GM23248 (cell line): Measurements from ENCODE around the gene DUSP22. TPM values are rescaled to one million over a fixed set of nuclear protein-coding genes. Genes with fewer than 3 reads are reported as not detected.

Experiments
- DNase-seq: peaks from one replicate; pipeline ENCODE4 v3.0.0-alpha.2; 2015
- H2AFZ ChIP-seq: fragments of 200-600 bp; sonication (generic); 2 replicates; pipeline ENCODE4 v1.6.1; 2016; ENCODE audit warnings: antibody characterized with exemption
- H3F3A ChIP-seq: fragments of 200-600 bp; sonication (generic); 2 replicates; pipeline ENCODE4 v1.6.1; 2016; ENCODE audit warnings: mild to moderate bottlenecking, antibody characterized with exemption, mixed run types; ENCODE audit not compliant: insufficient read depth
- H3K27ac ChIP-seq: fragments of 200-600 bp; sonication (generic); 2 replicates; pipeline ENCODE4 v1.5.1; 2016; ENCODE audit warnings: mild to moderate bottlenecking
- H3K27me3 ChIP-seq: fragments of 200-600 bp; sonication (generic); replicated peaks from 2 replicates; pipeline ENCODE4 v1.6.1; 2016; ENCODE audit warnings: mild to moderate bottlenecking; ENCODE audit not compliant: insufficient read depth
- H3K36me3 ChIP-seq: fragments of 200-600 bp; sonication (generic); 2 replicates; pipeline ENCODE4 v1.6.1; 2016; ENCODE audit warnings: low read depth, mild to moderate bottlenecking
- H3K4me1 ChIP-seq: fragments of 200-600 bp; sonication (generic); 2 replicates; pipeline ENCODE4 v1.6.1; 2016; ENCODE audit warnings: mild to moderate bottlenecking; ENCODE audit not compliant: insufficient read depth
- H3K4me2 ChIP-seq: fragments of 200-600 bp; sonication (generic); one replicate; pipeline ENCODE4 v1.6.1; 2016; ENCODE audit warnings: mild to moderate bottlenecking; ENCODE audit not compliant: unreplicated experiment
- H3K4me3 ChIP-seq: fragments of 200-600 bp; sonication (generic); 2 replicates; pipeline ENCODE4 v1.5.1; 2016; ENCODE audit warnings: mild to moderate bottlenecking
- H3K79me2 ChIP-seq: fragments of 200-600 bp; sonication (generic); 2 replicates; pipeline ENCODE4 v1.6.1; 2016; ENCODE audit warnings: mild to moderate bottlenecking; ENCODE audit not compliant: insufficient read depth
- H3K9ac ChIP-seq: fragments of 200-600 bp; sonication (generic); 2 replicates; pipeline ENCODE4 v1.6.1; 2016; ENCODE audit warnings: mild to moderate bottlenecking
- H3K9me2 ChIP-seq: fragments of 200-600 bp; sonication (generic); 2 replicates; pipeline ENCODE4 v1.6.1; 2016; ENCODE audit warnings: mixed run types, mild to moderate bottlenecking, moderate library complexity; ENCODE audit not compliant: insufficient read depth
- H3K9me3 ChIP-seq: fragments of 200-600 bp; sonication (generic); one replicate; pipeline ENCODE4 v1.6.1; 2017; ENCODE audit warnings: low read depth
- H4K20me1 ChIP-seq: fragments of 200-600 bp; sonication (generic); 2 replicates; pipeline ENCODE4 v1.6.0; 2016; ENCODE audit not compliant: insufficient read depth
- EZH2 ChIP-seq: fragments of 200-600 bp; sonication (generic); IDR thresholded peaks from 2 replicates; pipeline ENCODE4 v1.6.1; 2018; ENCODE audit warnings: antibody characterized with exemption, mild to moderate bottlenecking; ENCODE audit not compliant: insufficient read depth, poor library complexity, severe bottlenecking
- EZH2phosphoT487 ChIP-seq: fragments of 200-600 bp; sonication (generic); IDR thresholded peaks from 2 replicates; pipeline ENCODE4 v1.6.1; 2018; ENCODE audit warnings: antibody characterized with exemption, moderate library complexity, mild to moderate bottlenecking, low read depth; ENCODE audit not compliant: insufficient read depth
- WGBS, 2 experiments: methylation state at CpG; one replicate each; pipeline ENCODE4 v1.1.6; 2015 to 2017; ENCODE audit warnings: low lambda C conversion rate in 2 of 2, low coverage in 1 of 2; ENCODE audit errors: missing lambda C conversion rate in 2 of 2; 5-methylcytosine and 5-hydroxymethylcytosine counted together
- in situ Hi-C: fragments of 300-500 bp; cut with MboI; formaldehyde crosslinking; loops from 2 replicates; pipeline ENCODE4 v1.15.0; 2020
- polyA plus RNA-seq: library from polyadenylated mRNA; unstranded; fragments of >200 nt; fragmentation: Nextera tagmentation; extraction: Ambion mirVana; gene quantifications from 2 replicates; pipeline ENCODE4 v1.2.1, GENCODE V29; 2016
- total RNA-seq: library from RNA; depleted of rRNA; stranded (reverse); fragments of >200 nt; shearing (Covaris generic); gene quantifications from 2 replicates; pipeline ENCODE4 v1.2.3, GENCODE V29; 2014

The DUSP22 gene
- total and polyA plus RNA-seq, 2 experiments from 2014 or later, result 12.4 to 15.7 TPM

- Histone ChIP-seq H3K27me3 (no peaks in the 10 kb centered on the region), H3F3A (no peaks in the 10 kb centered on the region), H2AFZ (no peak overlapping the region), H4K20me1 (no peaks in the 10 kb centered on the region), H3K9me2 (no peaks in the 10 kb centered on the region), H3K4me1 (no peaks in the 10 kb centered on the region), H3K4me2 (no peak overlapping the region), H3K4me3 (no peak overlapping the region), H3K27ac (no peak overlapping the region), H3K9me3 (no peaks in the 10 kb centered on the region), H3K9ac (no peak overlapping the region), H3K79me2 (no peaks in the 10 kb centered on the region), H3K36me3 (no peaks in the 10 kb centered on the region)
- TF ChIP-seq EZH2phosphoT487, result no peak
- no peak for TF ChIP-seq EZH2
- WGBS, 2 experiments, result 33 to 39% methylated on average over 3 of the region's 3 CpGs
- no peak for DNase-seq
- in situ Hi-C loops, result no loop called here
These were observed 29.4 kb downstream of the DUSP22 start for GRCh38 chr6:321536-322258.

- Histone ChIP-seq H3K27ac (no peak overlapping the region), H3K4me2 (no peak overlapping the region), H3K27me3 (no peaks in the 10 kb centered on the region), H3K4me3 (no peak overlapping the region), H4K20me1 (no peaks in the 10 kb centered on the region), H3F3A (no peaks in the 10 kb centered on the region), H2AFZ (no peak overlapping the region), H3K79me2 (no peaks in the 10 kb centered on the region), H3K4me1 (peaks cover 3% of the 10 kb centered on the region), H3K9me2 (no peaks in the 10 kb centered on the region), H3K36me3 (no peaks in the 10 kb centered on the region), H3K9ac (no peak overlapping the region), H3K9me3 (no peaks in the 10 kb centered on the region)
- no peak for TF ChIP-seq EZH2phosphoT487
- TF ChIP-seq EZH2, result no peak
- in situ Hi-C loops, result no loop called here
- no peak for DNase-seq
- 51 to 60% methylated on average over 13 to 14 of the region's 14 CpGs for WGBS, 2 experiments
These were observed 30.1 kb downstream of the DUSP22 start for GRCh38 chr6:322259-322930.

GRCh38 chr6:322940-323729 is 30.8 kb downstream of the DUSP22 start:
- H3K4me2 ChIP-seq, result no peak overlapping the region
- H4K20me1 ChIP-seq, result no peaks in the 10 kb centered on the region
- peaks cover 8% of the 10 kb centered on the region for H3K4me1 ChIP-seq
- no peak for TF ChIP-seq EZH2
- TF ChIP-seq EZH2phosphoT487, result no peak
- no peaks in the 10 kb centered on the region for H3K36me3 ChIP-seq
- H3K9me2 ChIP-seq, result no peaks in the 10 kb centered on the region
- 63 to 65% methylated on average over 12 of the region's 12 CpGs for WGBS, 2 experiments
- in situ Hi-C loops, result no loop called here
- no peak overlapping the region for H3K9ac ChIP-seq
- DNase-seq, result no peak
- H3F3A ChIP-seq, result no peaks in the 10 kb centered on the region
- no peaks in the 10 kb centered on the region for H3K27me3 ChIP-seq
- H3K4me3 ChIP-seq, result no peak overlapping the region
- H3K79me2 ChIP-seq, result no peaks in the 10 kb centered on the region
- H3K9me3 ChIP-seq, result no peaks in the 10 kb centered on the region
- H2AFZ ChIP-seq, result no peak overlapping the region
- no peak overlapping the region for H3K27ac ChIP-seq

GRCh38 chr6:323730-324088 is 31.4 kb downstream of the DUSP22 start:
- Histone ChIP-seq H3F3A (peaks cover 5% of the 10 kb centered on the region; the same call in 1 of the 2 replicates), H3K79me2 (no peaks in the 10 kb centered on the region), H4K20me1 (no peaks in the 10 kb centered on the region), H2AFZ (no peak overlapping the region), H3K27me3 (no peaks in the 10 kb centered on the region), H3K4me2 (no peak overlapping the region), H3K4me1 (peaks cover 13% of the 10 kb centered on the region), H3K27ac (no peak overlapping the region), H3K36me3 (no peaks in the 10 kb centered on the region), H3K4me3 (no peak overlapping the region), H3K9me3 (no peaks in the 10 kb centered on the region), H3K9ac (no peak overlapping the region), H3K9me2 (no peaks in the 10 kb centered on the region)
- TF ChIP-seq EZH2 (no peak), EZH2phosphoT487 (no peak)
- 63 to 69% methylated on average over 4 of the region's 4 CpGs for WGBS, 2 experiments
- no peak for DNase-seq
- in situ Hi-C loops, result no loop called here
